Liver (tissue), 3 donors: ENCODE measurements around the gene CAV1.

Experiments used
- EGR1 ChIP-seq, 2 donors: IDR thresholded peaks; 2 replicates each; pipeline ENCODE4 v1.6.1; 2016 to 2018; ENCODE audit warnings: antibody characterized with exemption in 2 of 2, low read depth in 2 of 2
- FOXA1 ChIP-seq: IDR thresholded peaks from 2 replicates; pipeline ENCODE4 v1.6.1; 2016; ENCODE audit warnings: antibody characterized with exemption
- GABPA ChIP-seq, 2 donors: IDR thresholded peaks in 1 of 2; conservative IDR thresholded peaks in 1 of 2; 2 replicates each; pipeline ENCODE4 v1.6.1; 2016; ENCODE audit warnings: antibody characterized with exemption in 2 of 2, mild to moderate bottlenecking in 1 of 2, moderate library complexity in 1 of 2
- JUND ChIP-seq, 2 donors: IDR thresholded peaks; 2 replicates each; pipeline ENCODE4 v1.6.1; 2016; ENCODE audit warnings: antibody characterized with exemption in 2 of 2
- MAX ChIP-seq: IDR thresholded peaks from 2 replicates; pipeline ENCODE4 v1.6.1; 2016; ENCODE audit warnings: antibody characterized with exemption
- NR2F2 ChIP-seq: IDR thresholded peaks from 2 replicates; pipeline ENCODE4 v1.6.1; 2016; ENCODE audit warnings: antibody characterized with exemption
- RAD21 ChIP-seq, 2 donors: IDR thresholded peaks; 2 replicates each; pipeline ENCODE4 v1.6.1; 2016; ENCODE audit warnings: antibody characterized with exemption in 2 of 2, mild to moderate bottlenecking in 2 of 2
- REST ChIP-seq: IDR thresholded peaks from 2 replicates; pipeline ENCODE4 v1.6.1; 2016; ENCODE audit warnings: antibody characterized with exemption, mild to moderate bottlenecking
- RXRA ChIP-seq, 2 donors: IDR thresholded peaks; 2 replicates each; pipeline ENCODE4 v1.6.1; 2017 to 2018; ENCODE audit warnings: antibody characterized with exemption in 2 of 2, mild to moderate bottlenecking in 1 of 2
- SP1 ChIP-seq: IDR thresholded peaks from 2 replicates; pipeline ENCODE4 v1.6.1; 2018; ENCODE audit warnings: antibody characterized with exemption, mild to moderate bottlenecking
- TAF1 ChIP-seq: conservative IDR thresholded peaks from 2 replicates; pipeline ENCODE4 v1.6.1; 2016; ENCODE audit warnings: antibody characterized with exemption, mild to moderate bottlenecking
- YY1 ChIP-seq: IDR thresholded peaks from 2 replicates; pipeline ENCODE4 v1.6.1; 2016; ENCODE audit warnings: antibody characterized with exemption, mild to moderate bottlenecking
- TF ChIP-seq, protein P1 (sequence below): fragments of 150-350 bp; IDR thresholded peaks from 2 replicates; pipeline ENCODE4 v1.5.1; 2017; ENCODE audit warnings: improper control_type of control experiment, low read depth, low read length; ENCODE audit not compliant: missing input control
- TF ChIP-seq, protein P2 (sequence below): IDR thresholded peaks from 2 replicates; pipeline ENCODE4 v1.6.1; 2016; ENCODE audit warnings: antibody characterized with exemption
- donor health status: healthy.
- donor health status: healthy.

GRCh38 chr7:116569737-116570136 lies 44.9 kb downstream of the CAV1 start:
- TF ChIP-seq, protein P1, sequence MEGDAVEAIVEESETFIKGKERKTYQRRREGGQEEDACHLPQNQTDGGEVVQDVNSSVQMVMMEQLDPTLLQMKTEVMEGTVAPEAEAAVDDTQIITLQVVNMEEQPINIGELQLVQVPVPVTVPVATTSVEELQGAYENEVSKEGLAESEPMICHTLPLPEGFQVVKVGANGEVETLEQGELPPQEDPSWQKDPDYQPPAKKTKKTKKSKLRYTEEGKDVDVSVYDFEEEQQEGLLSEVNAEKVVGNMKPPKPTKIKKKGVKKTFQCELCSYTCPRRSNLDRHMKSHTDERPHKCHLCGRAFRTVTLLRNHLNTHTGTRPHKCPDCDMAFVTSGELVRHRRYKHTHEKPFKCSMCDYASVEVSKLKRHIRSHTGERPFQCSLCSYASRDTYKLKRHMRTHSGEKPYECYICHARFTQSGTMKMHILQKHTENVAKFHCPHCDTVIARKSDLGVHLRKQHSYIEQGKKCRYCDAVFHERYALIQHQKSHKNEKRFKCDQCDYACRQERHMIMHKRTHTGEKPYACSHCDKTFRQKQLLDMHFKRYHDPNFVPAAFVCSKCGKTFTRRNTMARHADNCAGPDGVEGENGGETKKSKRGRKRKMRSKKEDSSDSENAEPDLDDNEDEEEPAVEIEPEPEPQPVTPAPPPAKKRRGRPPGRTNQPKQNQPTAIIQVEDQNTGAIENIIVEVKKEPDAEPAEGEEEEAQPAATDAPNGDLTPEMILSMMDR: no peak
- TF ChIP-seq TAF1 (no peak), GABPA (IDR thresholded peaks at IDR 0.05 in 1 of 2, conservative IDR thresholded peaks at IDR 0.05 in 1 of 2) (no peak), EGR1 (IDR thresholded peaks at IDR 0.05; ENCODE audit: low read depth in 2 of 2) (no peak), NR2F2 (no peak), YY1 (no peak), JUND (IDR thresholded peaks at IDR 0.05) (no peak), FOXA1 (no peak), RAD21 (IDR thresholded peaks at IDR 0.05) (no peak), REST (no peak), MAX (no peak), SP1 (no peak), RXRA (IDR thresholded peaks at IDR 0.05) (no peak)
- TF ChIP-seq, protein P2, sequence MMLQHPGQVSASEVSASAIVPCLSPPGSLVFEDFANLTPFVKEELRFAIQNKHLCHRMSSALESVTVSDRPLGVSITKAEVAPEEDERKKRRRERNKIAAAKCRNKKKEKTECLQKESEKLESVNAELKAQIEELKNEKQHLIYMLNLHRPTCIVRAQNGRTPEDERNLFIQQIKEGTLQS: no peak
